Smooth muscle cell (in vitro differentiated cells): ENCODE data around the gene PTPRN2. TPM values are rescaled to one million over a fixed set of nuclear protein-coding genes. Genes with fewer than 3 reads are reported as not detected.

Source experiments
- DNase-seq: peaks from one replicate; lab custom pipeline; 2025; ENCODE audit not compliant: unreplicated experiment; lab: John Stamatoyannopoulos, UW
- H2AFZ ChIP-seq: fragments of 200-600 bp; sonication (generic); 2 replicates; pipeline ENCODE4 v1.6.0; 2016; ENCODE audit warnings: antibody characterized with exemption, low read depth, mild to moderate bottlenecking
- H3F3A ChIP-seq: fragments of 200-600 bp; sonication (generic); 2 replicates; pipeline ENCODE4 v1.6.0; 2017; ENCODE audit warnings: antibody characterized with exemption, low read depth
- H3K27ac ChIP-seq: fragments of 200-600 bp; sonication (generic); 2 replicates; pipeline ENCODE4 v1.5.1; 2016; ENCODE audit warnings: low read depth, mild to moderate bottlenecking
- H3K27me3 ChIP-seq: fragments of 200-600 bp; sonication (generic); 2 replicates; pipeline ENCODE4 v1.6.1; 2016; ENCODE audit warnings: low read depth, mild to moderate bottlenecking
- H3K36me3 ChIP-seq: fragments of 200-600 bp; sonication (generic); 2 replicates; pipeline ENCODE4 v1.5.1; 2016; ENCODE audit warnings: low read depth
- H3K4me1 ChIP-seq: fragments of 200-600 bp; sonication (generic); 2 replicates; pipeline ENCODE4 v1.5.1; 2016; ENCODE audit warnings: low read depth
- H3K4me2 ChIP-seq: fragments of 200-600 bp; sonication (generic); 2 replicates; pipeline ENCODE4 v1.6.0; 2016; ENCODE audit warnings: mild to moderate bottlenecking
- H3K4me3 ChIP-seq: fragments of 200-600 bp; sonication (generic); 2 replicates; pipeline ENCODE4 v1.5.1; 2016; ENCODE audit warnings: mild to moderate bottlenecking
- H3K79me2 ChIP-seq: fragments of 200-600 bp; sonication (generic); 2 replicates; pipeline ENCODE4 v1.6.0; 2016; ENCODE audit warnings: low read depth, mild to moderate bottlenecking
- H3K9ac ChIP-seq: fragments of 200-600 bp; sonication (generic); 2 replicates; pipeline ENCODE4 v1.6.0; 2016; ENCODE audit warnings: low read depth
- H3K9me3 ChIP-seq: fragments of 200-600 bp; sonication (generic); replicated peaks from 2 replicates; pipeline ENCODE4 v1.5.1; 2016; ENCODE audit warnings: low read depth
- H4K20me1 ChIP-seq: fragments of 200-600 bp; sonication (generic); 2 replicates; pipeline ENCODE4 v1.6.0; 2016; ENCODE audit warnings: low read depth
- WGBS: methylation state at CpG from one replicate; pipeline ENCODE4 v1.1.7; 2016; ENCODE audit warnings: low lambda C conversion rate; 5-methylcytosine and 5-hydroxymethylcytosine counted together
- polyA plus RNA-seq: library from polyadenylated mRNA; unstranded; fragments of >200 nt; fragmentation: Nextera tagmentation; extraction: Ambion mirVana; gene quantifications from 2 replicates; pipeline ENCODE4 v1.2.1, GENCODE V29; 2016
- total RNA-seq: library from RNA; depleted of rRNA; stranded (reverse); fragments of >200 nt; gene quantifications from 2 replicates; pipeline ENCODE4 v1.2.3, GENCODE V29; 2014
- TF ChIP-seq, protein P1 (sequence below): fragments of 200-600 bp; sonication (generic); IDR thresholded peaks from 2 replicates; pipeline ENCODE4 v1.5.1; 2017; ENCODE audit warnings: borderline replicate concordance, mild to moderate bottlenecking, antibody characterized with exemption; ENCODE audit not compliant: insufficient read depth, poor library complexity, severe bottlenecking

PTPRN2 gene
- total and polyA plus RNA-seq, 2 experiments from 2014 or later, result 0.09 to 0.87 TPM

- H3K27ac ChIP-seq, result no peak overlapping the region
- TF ChIP-seq, protein P1, sequence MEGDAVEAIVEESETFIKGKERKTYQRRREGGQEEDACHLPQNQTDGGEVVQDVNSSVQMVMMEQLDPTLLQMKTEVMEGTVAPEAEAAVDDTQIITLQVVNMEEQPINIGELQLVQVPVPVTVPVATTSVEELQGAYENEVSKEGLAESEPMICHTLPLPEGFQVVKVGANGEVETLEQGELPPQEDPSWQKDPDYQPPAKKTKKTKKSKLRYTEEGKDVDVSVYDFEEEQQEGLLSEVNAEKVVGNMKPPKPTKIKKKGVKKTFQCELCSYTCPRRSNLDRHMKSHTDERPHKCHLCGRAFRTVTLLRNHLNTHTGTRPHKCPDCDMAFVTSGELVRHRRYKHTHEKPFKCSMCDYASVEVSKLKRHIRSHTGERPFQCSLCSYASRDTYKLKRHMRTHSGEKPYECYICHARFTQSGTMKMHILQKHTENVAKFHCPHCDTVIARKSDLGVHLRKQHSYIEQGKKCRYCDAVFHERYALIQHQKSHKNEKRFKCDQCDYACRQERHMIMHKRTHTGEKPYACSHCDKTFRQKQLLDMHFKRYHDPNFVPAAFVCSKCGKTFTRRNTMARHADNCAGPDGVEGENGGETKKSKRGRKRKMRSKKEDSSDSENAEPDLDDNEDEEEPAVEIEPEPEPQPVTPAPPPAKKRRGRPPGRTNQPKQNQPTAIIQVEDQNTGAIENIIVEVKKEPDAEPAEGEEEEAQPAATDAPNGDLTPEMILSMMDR, result no peak
- 92% methylated on average over 21 of the region's 21 CpGs for WGBS
- H4K20me1 ChIP-seq, result no peaks in the 10 kb centered on the region
- no peak for DNase-seq
- peaks cover 47% of the 10 kb centered on the region for H3K27me3 ChIP-seq
- no peak overlapping the region for H3K4me3 ChIP-seq
- peaks cover 25% of the 10 kb centered on the region for H3K4me1 ChIP-seq
- no peak overlapping the region for H3K4me2 ChIP-seq
- no peaks in the 10 kb centered on the region for H3K9me3 ChIP-seq
- no peak overlapping the region for H2AFZ ChIP-seq
- no peaks in the 10 kb centered on the region for H3K36me3 ChIP-seq
- no peaks in the 10 kb centered on the region for H3F3A ChIP-seq
- no peak overlapping the region for H3K9ac ChIP-seq
- no peaks in the 10 kb centered on the region for H3K79me2 ChIP-seq
Observed at GRCh38 chr7:157675427-157675927, 912.1 kb downstream of the PTPRN2 start.

DNA sequence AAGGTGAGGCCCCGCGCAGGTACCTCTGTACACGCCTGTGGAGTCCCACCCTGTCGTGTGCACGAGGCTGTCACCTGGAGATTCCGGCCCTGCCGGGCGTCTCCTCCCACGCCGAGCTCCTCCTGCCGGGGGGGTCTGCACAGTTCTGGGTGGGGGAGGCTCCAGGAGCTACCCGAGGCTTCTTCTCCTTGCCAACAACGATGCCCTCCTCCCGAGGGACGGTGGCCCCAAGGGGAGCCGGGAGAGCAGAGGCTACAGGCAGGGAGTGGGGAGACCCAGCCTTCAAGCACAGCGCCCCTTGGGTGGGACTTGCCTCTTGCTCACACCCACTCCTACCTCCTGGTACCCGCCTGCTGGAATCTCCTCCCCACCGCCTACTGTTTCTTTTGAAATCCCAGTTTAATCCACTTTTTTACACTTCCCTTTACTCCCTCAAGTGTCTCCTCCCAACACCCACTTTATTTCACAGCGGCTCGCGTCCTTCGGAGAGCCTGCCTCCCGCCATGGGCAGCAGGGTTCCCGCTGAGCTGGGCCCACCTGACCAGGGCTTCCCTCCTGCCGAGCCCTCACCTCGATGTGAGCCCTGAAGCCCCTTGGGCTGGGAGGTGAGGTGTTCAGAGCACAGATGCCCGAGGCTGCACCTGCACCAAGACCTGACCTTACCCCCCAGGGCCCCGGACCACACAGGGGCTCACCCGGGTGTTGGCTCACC is 912.8 kb downstream of the PTPRN2 start:
- Histone ChIP-seq H3K27me3 (peaks cover 41% of the 10 kb centered on the region), H2AFZ (no peak overlapping the region), H3F3A (no peaks in the 10 kb centered on the region), H3K9ac (no peak overlapping the region), H3K36me3 (no peaks in the 10 kb centered on the region), H3K9me3 (no peaks in the 10 kb centered on the region), H3K27ac (no peak overlapping the region), H4K20me1 (no peaks in the 10 kb centered on the region), H3K79me2 (no peaks in the 10 kb centered on the region), H3K4me1 (peaks cover 26% of the 10 kb centered on the region), H3K4me2 (no peak overlapping the region), H3K4me3 (no peak overlapping the region)
- TF ChIP-seq, protein P1, result no peak
- WGBS, result 93% methylated on average over 30 of the region's 30 CpGs
- DNase-seq, result no peak

DNA sequence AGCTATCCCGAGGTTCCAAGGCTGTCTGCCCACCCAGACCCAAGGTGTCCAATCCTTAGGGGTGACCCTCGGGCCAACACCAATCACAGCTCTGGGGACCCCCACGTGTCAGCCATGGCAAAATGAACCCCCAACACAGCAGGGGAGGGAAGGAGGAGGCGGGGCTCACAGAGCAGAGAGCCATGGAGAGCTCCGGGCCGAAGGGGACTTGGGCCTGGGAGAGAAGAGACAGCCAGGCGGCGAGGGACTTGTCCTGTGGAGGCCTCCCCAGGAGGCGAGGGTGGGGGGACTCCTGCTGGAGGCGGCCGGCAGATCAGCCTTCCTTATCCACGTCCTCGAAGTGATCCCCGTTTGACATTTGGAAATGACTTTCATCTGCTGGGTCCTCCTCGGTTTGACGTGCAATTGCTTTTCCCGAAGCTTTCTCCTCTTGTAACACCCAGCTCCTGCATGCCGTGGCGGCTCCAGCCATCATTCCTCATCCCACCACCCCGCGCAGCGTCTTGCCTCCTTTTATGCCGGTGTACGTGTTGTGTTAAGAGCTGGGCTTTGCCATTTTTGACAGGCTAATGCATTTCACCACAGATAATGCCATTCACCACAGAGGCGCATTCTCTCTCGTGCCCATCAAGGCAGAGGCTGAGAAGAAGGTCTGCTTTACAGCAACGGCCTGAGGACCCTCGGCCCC is 913.5 kb downstream of the PTPRN2 start:
- Histone ChIP-seq H3K27me3 (peaks cover 34% of the 10 kb centered on the region), H3K9me3 (no peaks in the 10 kb centered on the region), H3K27ac (no peak overlapping the region), H3F3A (no peaks in the 10 kb centered on the region), H3K4me2 (no peak overlapping the region), H3K4me1 (peaks cover 20% of the 10 kb centered on the region), H3K9ac (no peak overlapping the region), H4K20me1 (no peaks in the 10 kb centered on the region), H3K79me2 (no peaks in the 10 kb centered on the region), H3K36me3 (no peaks in the 10 kb centered on the region), H2AFZ (no peak overlapping the region), H3K4me3 (no peak overlapping the region)
- no peak for DNase-seq
- WGBS, result 90% methylated on average over 28 of the region's 28 CpGs
- TF ChIP-seq, protein P1, result no peak
